ENCODE results near the gene P4HA2. TPM values are rescaled to one million over a fixed set of nuclear protein-coding genes. Genes with fewer than 3 reads are reported as not detected.

P4HA2 gene
- polyA plus RNA-seq, 1 donor, result 34.8 TPM

DNA sequence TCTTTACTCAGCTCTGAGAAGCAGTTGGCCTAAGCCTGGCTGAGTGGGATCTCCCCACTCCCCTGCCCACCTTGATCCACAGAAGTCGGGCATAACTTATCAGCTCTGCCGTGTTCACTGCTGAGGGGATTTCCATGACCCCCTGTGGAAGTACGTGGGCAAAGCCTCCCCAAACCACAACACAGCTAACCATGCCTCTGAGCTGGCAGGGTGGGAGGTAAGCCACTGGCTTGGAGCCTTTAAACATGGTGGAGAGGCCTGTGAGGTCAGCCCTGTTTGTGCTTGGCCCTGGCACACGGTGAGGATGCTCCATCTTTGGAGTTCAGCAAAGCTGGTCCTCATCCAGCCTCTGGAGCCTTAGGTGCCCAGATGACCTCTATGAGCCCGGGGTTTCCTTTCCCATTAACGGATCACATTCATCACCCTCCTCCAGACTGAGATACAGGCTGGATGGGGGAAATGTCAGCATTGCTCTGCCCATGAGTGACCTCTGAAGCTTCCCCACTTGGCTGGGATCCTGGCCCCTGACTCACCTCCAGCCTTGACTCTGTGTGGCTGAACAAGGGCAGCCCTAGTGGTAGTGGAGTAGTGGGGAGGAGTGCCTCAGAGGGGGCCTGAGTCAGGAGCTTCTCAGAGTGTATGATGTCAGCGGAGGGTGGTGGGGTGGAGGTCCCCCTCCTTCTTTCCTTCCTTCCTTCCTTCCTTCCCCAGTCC lies 36.1 kb upstream of the P4HA2 start:
- H3K9me3 ChIP-seq (ENCODE audit: control insufficient read depth, low read depth, low read length), result no peaks in the 10 kb centered on the region
- DNase-seq, result peak in 1 of 2 donors; percentile 3

DNA sequence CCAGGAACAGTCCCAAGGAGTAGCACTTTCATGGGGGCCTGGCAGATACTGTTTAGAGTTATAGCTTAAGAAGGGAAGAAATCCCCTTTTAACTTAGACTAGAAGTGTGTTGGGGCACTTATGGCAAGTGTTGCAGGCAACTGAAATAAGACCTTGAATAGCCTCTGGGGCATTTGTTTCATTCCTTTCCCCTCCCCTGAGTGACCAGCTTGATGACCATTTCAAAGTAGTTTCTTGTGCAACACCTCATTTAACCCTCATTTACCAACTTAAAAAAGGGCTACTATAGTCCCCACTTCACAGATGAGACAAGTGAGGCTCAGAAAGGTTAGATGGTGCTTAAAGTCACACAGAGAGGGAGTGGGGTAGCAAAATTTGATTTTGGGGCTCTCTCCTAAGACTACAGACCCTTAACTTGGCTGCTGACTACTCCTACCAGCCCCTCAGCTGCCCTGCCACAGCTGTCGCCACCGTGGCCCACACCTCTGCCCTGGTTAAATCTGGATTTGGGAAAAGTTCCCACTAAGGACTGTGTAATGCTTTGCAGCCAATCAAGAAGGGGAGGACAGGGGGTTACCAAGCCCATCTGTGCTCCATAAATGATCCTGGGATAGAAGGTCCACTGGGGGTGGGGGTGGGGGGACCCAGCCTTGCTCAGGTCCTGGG lies 35.4 kb upstream of the P4HA2 start:
- peaks cover 29% of the 10 kb centered on the region for H3K36me3 ChIP-seq (ENCODE audit: control insufficient read depth, insufficient read depth, low read length)
- no peak overlapping the region for H3K27ac ChIP-seq (ENCODE audit: low read length)
- H3K9me3 ChIP-seq (ENCODE audit: control insufficient read depth, low read depth, low read length), result no peaks in the 10 kb centered on the region
- no peak overlapping the region for H3K4me3 ChIP-seq (ENCODE audit: low read length)
- no peak for DNase-seq
- no CpG with 5 or more reads among the region's 2 CpGs for WGBS (ENCODE audit: insufficient coverage, low lambda C conversion rate)
- H3K4me1 ChIP-seq (ENCODE audit: control insufficient read depth, insufficient read depth, low read length), result peaks cover 29% of the 10 kb centered on the region
- peaks cover 2% of the 10 kb centered on the region for H3K27me3 ChIP-seq (ENCODE audit: control insufficient read depth, insufficient read depth, low read length)

More for the DNA sequence above, 36.1 kb upstream of the P4HA2 start:
- no peaks in the 10 kb centered on the region for H3K27me3 ChIP-seq (ENCODE audit: control insufficient read depth, insufficient read depth, low read length)
- H3K4me3 ChIP-seq (ENCODE audit: low read length), result no peak overlapping the region
- H3K4me1 ChIP-seq (ENCODE audit: control insufficient read depth, insufficient read depth, low read length), result peaks cover 27% of the 10 kb centered on the region
- WGBS (ENCODE audit: insufficient coverage, low lambda C conversion rate), result no CpG with 5 or more reads among the region's 7 CpGs
- H3K27ac ChIP-seq (ENCODE audit: low read length), result no peak overlapping the region
- H3K36me3 ChIP-seq (ENCODE audit: control insufficient read depth, insufficient read depth, low read length), result peaks cover 32% of the 10 kb centered on the region

DNA sequence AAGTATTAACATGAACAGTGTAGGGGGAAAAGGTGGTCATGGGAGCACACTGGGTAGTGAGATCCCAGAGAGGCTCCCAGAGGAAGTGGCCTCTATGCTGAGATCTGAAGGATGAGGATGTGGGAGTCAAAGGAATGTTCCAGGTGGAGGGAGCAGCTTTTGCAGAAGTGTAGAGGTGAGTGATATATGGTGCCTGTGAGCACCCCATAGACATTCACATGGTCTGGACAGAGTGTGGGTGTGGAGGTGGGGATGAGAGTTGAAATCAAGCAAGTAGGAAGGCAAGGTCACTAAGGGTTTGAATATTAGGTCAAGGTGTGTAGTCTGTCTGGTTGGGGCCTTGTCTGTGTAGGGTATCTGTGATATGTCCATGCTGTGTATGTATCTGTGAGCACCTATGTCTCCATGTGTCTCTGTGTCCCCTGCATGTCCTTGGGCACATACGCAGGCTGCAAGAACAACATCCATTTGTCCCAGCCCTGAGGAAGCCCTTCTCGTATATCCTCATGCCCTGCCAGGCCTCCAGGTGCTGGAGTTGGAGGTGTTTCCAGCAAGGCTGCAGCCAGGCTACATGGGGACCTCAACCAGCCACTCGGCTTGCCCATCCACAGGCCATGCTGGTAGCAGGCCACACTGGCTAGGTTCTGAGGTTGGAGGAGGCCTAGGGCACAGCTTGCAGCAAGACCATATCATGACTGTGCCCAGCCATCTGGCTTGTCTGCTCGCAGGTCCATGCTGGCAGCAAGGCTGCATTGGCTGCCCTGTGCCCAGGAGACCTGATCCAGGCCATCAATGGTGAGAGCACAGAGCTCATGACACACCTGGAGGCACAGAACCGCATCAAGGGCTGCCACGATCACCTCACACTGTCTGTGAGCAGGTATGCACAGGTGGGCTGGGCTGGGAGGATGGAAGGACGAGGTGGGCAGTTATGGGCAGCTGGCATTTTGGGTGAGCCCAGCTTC lies 34.5 kb upstream of the P4HA2 start:
- Histone ChIP-seq H3K27me3 (ENCODE audit: control insufficient read depth, insufficient read depth, low read length) (peaks cover 2% of the 10 kb centered on the region), H3K36me3 (ENCODE audit: control insufficient read depth, insufficient read depth, low read length) (peaks cover 22% of the 10 kb centered on the region), H3K27ac (ENCODE audit: low read length) (no peak overlapping the region), H3K4me3 (ENCODE audit: low read length) (no peak overlapping the region), H3K9me3 (ENCODE audit: control insufficient read depth, low read depth, low read length) (no peaks in the 10 kb centered on the region), H3K4me1 (ENCODE audit: control insufficient read depth, insufficient read depth, low read length) (peaks cover 29% of the 10 kb centered on the region)
- no CpG with 5 or more reads among the region's 7 CpGs for WGBS (ENCODE audit: insufficient coverage, low lambda C conversion rate)
- no peak for DNase-seq

DNA sequence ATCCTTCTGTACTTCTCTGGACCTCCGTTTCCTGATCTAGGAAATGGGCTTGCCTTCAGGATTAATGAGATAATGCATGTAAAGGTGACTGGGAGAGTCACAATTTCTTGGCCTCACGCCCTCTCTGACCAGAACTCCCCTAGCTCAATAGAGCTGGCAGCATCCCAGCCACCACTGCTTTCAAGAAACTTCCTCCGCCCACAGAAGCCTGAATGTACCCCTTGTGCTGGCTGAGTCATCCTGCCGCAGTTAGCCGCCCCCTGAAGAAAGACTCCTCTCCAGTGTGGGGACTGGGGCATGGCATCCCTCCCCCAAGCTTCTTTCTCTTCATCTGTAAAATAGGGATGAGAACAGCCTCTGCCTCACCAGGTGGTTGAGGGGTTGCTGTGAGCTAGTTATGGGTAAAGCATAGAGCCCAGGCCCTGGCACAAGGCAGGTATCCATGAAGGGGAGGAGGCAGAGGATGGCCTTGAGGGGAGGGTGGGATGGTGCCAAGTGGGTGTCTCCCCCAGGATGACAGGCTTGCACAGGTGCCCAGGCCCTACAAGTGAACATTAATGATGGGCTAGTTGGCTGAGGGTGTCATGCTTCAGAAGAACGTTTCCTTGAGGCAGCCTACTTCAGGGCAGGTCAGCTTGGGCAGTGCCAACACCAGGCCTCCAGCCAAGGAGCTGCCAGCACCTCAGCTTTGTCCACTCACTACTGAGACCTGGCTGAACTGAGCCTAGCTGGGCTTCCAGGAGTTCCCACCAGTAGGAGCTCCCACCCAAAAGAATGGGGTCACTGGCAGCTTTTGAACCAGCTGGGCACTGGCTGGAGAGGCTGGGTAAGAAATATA lies 33.3 kb upstream of the P4HA2 start:
- Histone ChIP-seq H3K9me3 (ENCODE audit: control insufficient read depth, low read depth, low read length) (no peaks in the 10 kb centered on the region), H3K27me3 (ENCODE audit: control insufficient read depth, insufficient read depth, low read length) (peaks cover 4% of the 10 kb centered on the region), H3K27ac (ENCODE audit: low read length) (no peak overlapping the region), H3K36me3 (ENCODE audit: control insufficient read depth, insufficient read depth, low read length) (peaks cover 14% of the 10 kb centered on the region), H3K4me1 (ENCODE audit: control insufficient read depth, insufficient read depth, low read length) (peaks cover 28% of the 10 kb centered on the region), H3K4me3 (ENCODE audit: low read length) (no peak overlapping the region)
- WGBS (ENCODE audit: insufficient coverage, low lambda C conversion rate), result no CpG with 5 or more reads among the region's 6 CpGs
- DNase-seq, result no peak

DNA sequence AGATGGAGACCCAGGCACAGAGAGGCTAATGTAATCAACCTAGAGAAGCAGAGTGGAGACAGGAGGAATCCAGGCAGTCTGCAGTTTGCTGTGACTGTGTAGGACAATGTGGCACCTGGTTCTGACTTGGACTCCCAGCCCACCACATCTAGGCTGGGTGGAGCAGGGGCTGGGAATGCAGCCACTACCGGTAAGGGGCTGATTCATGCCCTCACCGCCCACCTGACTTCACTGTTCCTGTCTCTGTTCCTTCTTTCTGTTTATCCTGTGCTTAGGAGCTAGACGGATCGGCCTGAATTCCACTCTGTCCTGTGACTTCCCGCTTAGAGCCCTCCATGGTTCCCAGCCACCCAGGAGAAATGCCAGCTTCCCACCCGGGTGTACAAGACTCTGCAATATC lies 32.4 kb upstream of the P4HA2 start:
- Histone ChIP-seq H3K27me3 (ENCODE audit: control insufficient read depth, insufficient read depth, low read length) (peaks cover 4% of the 10 kb centered on the region), H3K4me1 (ENCODE audit: control insufficient read depth, insufficient read depth, low read length) (peaks cover 19% of the 10 kb centered on the region), H3K27ac (ENCODE audit: low read length) (peak overlapping the region; percentile 74), H3K36me3 (ENCODE audit: control insufficient read depth, insufficient read depth, low read length) (peaks cover 14% of the 10 kb centered on the region), H3K4me3 (ENCODE audit: low read length) (no peak overlapping the region), H3K9me3 (ENCODE audit: control insufficient read depth, low read depth, low read length) (no peaks in the 10 kb centered on the region)
- no CpG with 5 or more reads among the region's 6 CpGs for WGBS (ENCODE audit: insufficient coverage, low lambda C conversion rate)
- no peak for DNase-seq

DNA sequence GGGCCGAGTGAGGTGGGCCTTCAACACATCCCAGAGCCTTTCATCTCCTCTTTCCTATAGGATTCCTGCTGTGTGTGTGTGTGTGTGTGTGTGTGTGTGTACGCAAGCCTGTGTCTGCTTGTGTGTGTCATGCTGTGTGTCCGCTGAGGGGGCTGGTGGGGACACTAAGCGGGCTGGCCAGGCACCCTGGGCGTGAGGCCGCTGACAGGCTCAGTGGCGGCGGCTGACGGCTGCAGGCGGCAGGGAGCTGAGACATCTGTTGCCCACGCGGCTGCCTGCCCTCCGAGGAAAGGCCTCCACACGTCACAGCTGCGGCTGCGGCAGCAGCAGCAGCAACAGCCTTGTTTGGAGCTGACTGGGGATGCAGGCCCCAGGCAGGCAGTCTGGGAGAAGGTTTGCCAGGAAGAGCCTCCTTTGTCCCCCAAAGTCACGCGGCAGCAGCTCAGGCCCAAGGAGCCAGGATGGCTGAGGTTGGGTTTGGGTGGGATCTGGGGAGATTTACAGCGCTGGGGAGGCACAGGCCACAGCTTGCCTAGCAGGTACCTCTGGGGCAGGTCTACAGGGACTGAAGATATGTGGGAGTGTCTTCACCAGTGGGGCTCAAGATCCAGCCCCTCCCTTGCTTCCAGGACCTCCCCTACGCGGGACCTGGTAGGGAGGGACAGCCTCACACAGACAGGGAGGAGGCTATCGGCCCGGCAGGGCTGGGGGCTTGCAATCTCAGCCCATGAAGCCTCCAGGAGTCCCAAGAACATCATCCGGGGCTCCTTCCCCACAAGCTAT lies 31.6 kb upstream of the P4HA2 start:
- Histone ChIP-seq H3K9me3 (ENCODE audit: control insufficient read depth, low read depth, low read length) (no peaks in the 10 kb centered on the region), H3K4me3 (ENCODE audit: low read length) (peak overlapping the region; percentile 69), H3K36me3 (ENCODE audit: control insufficient read depth, insufficient read depth, low read length) (peaks cover 14% of the 10 kb centered on the region), H3K4me1 (ENCODE audit: control insufficient read depth, insufficient read depth, low read length) (peaks cover 12% of the 10 kb centered on the region), H3K27ac (ENCODE audit: low read length) (peak overlapping the region; percentile 74), H3K27me3 (ENCODE audit: control insufficient read depth, insufficient read depth, low read length) (peaks cover 4% of the 10 kb centered on the region)
- peak in 1 of 2 donors; percentile 58 for DNase-seq
- WGBS (ENCODE audit: insufficient coverage, low lambda C conversion rate), result no CpG with 5 or more reads among the region's 24 CpGs

DNA sequence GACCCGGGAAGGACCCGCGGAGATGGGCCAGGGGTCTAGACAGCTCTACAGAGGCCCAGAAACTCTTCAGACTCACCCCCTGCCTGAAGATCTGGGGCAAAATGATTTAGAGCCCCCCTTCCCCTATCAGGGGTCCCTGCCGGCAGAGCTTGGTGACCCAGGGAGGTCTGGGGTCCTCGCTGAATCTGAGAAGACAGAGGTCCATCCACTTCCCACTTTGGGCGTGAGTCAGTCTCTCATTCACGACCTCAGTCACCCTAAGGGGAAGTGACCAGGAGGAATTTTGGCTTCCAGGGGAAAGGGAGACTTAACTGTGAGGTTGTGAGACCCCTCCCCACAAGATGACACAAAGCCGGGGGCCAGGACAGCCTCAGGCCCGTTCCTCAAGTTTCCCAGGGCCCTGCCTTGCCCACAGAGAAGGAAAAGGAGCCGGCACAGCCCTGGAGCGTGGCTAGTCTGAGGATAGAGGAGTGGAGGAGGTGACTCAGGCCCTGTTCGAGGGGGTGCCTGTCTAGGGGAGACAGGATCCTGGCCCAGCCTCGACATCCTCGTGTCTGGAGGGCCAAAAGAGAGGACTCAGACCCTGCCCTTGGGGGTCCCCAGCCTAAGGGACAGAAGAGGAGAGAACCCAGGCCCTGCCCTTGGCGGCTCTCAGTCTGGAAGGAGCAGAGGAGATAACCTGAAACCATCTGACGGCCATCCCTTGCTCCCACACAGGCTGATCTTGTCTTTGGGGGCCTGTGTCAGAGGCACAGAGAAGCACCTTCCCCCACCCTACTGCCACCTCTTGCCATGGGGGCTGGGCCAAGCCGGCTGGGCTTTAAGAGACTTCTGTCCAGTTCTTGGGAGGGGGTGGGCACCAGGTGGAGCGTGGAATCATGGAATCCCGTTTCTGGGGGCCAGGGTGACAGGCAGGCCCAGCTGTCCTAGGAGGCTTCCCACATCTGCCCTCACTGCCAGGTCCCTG lies 30.7 kb upstream of the P4HA2 start:
- Histone ChIP-seq H3K36me3 (ENCODE audit: control insufficient read depth, insufficient read depth, low read length) (peaks cover 9% of the 10 kb centered on the region), H3K27me3 (ENCODE audit: control insufficient read depth, insufficient read depth, low read length) (peaks cover 4% of the 10 kb centered on the region), H3K4me1 (ENCODE audit: control insufficient read depth, insufficient read depth, low read length) (peaks cover 17% of the 10 kb centered on the region), H3K27ac (ENCODE audit: low read length) (peak overlapping the region; percentile 74), H3K4me3 (ENCODE audit: low read length) (peak overlapping the region; percentile 69), H3K9me3 (ENCODE audit: control insufficient read depth, low read depth, low read length) (no peaks in the 10 kb centered on the region)
- no CpG with 5 or more reads among the region's 19 CpGs for WGBS (ENCODE audit: insufficient coverage, low lambda C conversion rate)
- DNase-seq, result no peak

DNA sequence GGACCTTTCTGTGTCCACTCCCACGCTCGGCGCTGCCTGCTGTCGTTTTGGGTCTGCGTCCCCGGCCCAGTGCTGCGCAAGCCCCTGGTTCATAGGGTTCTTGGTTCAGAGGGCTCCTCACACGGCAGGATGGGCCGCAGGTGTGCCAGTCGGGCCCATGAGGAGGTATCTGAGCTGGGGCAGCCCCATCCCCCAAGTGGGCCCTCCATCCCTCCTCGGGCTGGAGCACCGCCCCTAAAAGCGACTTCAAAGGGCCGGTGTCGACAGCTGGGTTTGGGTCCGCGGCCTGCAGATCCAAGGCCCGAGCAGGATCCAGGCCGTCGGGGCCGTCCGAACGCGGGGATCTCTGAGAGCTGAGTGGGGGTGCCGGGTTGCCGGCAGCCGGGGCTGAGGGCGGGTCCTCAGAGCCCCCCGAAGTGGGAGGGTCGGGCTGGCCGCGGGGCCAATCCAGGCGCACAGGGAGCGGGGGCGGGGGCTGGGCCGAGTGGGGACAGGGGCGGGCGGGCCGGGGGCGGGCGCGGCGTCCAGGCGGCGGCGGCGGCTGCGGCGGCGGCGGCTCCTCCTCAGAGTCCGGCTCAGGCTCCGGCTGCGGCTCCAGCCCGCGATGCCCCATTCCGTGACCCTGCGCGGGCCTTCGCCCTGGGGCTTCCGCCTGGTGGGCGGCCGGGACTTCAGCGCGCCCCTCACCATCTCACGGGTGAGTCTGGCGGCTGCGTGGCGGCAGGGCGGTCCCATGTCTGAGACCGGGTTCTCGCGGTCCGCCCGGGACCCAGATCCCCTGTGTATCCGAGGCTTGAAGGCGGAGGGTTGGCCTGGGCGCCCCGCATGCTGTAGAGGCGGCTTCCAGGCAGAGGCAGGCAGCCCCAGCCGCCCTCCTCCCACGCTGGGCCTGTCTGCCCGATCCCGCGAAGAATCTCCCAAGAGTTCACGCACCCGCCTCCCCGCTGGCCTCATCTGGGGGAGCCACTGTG lies 29.8 kb upstream of the P4HA2 start, which contains the start of gene PDLIM4:
TSS of gene PDLIM4 (plus strand) at position 566 of the 971 bp plus-strand sequence. CDS start at position 605, 39 bp downstream.
- Histone ChIP-seq H3K4me3 (ENCODE audit: low read length) (peak within 1 kb of the TSS; percentile 69), H3K36me3 (ENCODE audit: control insufficient read depth, insufficient read depth, low read length) (peaks cover 3% of the 10 kb centered on the region), H3K27me3 (ENCODE audit: control insufficient read depth, insufficient read depth, low read length) (peaks cover 4% of the 10 kb centered on the region), H3K4me1 (ENCODE audit: control insufficient read depth, insufficient read depth, low read length) (peaks cover 23% of the 10 kb centered on the region), H3K9me3 (ENCODE audit: control insufficient read depth, low read depth, low read length) (no peaks in the 10 kb centered on the region), H3K27ac (ENCODE audit: low read length) (peak within 1 kb of the TSS; percentile 74)
- peak in 1 of 2 donors; percentile 64 for DNase-seq
- WGBS (ENCODE audit: insufficient coverage, low lambda C conversion rate), result no CpG with 5 or more reads among the region's 88 CpGs

Data from large intestine (tissue), 3 donors.